Measurements from ENCODE around the gene DFFB. TPM values are rescaled to one million over a fixed set of nuclear protein-coding genes. Genes with fewer than 3 reads are reported as not detected.

Gene DFFB
- total and polyA plus RNA-seq, 9 donors: 6.8 to 12.8 (median 8.4) TPM

- WGBS, 3 donors: 0 to 1% (median 0%) methylated on average over 41 to 51 of the region's 51 CpGs
- TF ChIP-seq EP300 (IDR thresholded peaks at IDR 0.05) (no peak), CTCF (IDR thresholded peaks at IDR 0.05) (peak in 2 of 3 donors; percentile 20 to 42), POLR2A (IDR thresholded peaks at IDR 0.05) (peak; percentile 51)
- H3K9me3 ChIP-seq: no peaks in the 10 kb centered on the region
- peaks cover 4% of the 10 kb centered on the region for H3K4me1 ChIP-seq (ENCODE audit: insufficient read depth)
- no peaks in the 10 kb centered on the region for H3K36me3 ChIP-seq
- H3K27me3 ChIP-seq: no peaks in the 10 kb centered on the region
- DNase-seq: peak; percentile 98 to 99 (median 99)
- intact Hi-C loops (cut with DNase I): no loop called here
- H3K27ac ChIP-seq: peak overlapping the region; percentile 58 to 95
- peak overlapping the region; percentile 100 for H3K4me3 ChIP-seq
These were observed 43.8 kb downstream of the DFFB start for GRCh38 chr1:3900969-3901529.

GRCh38 chr1:3902111-3902511 lies 44.8 kb downstream of the DFFB start:
- 93 to 94% (median 94%) methylated on average over 15 of the region's 15 CpGs for WGBS, 3 donors
- intact Hi-C loops (cut with DNase I): no loop called here
- Histone ChIP-seq H3K36me3 (no peaks in the 10 kb centered on the region), H3K27me3 (no peaks in the 10 kb centered on the region), H3K27ac (no peak overlapping the region), H3K9me3 (no peaks in the 10 kb centered on the region), H3K4me3 (no peak overlapping the region), H3K4me1 (ENCODE audit: insufficient read depth) (peaks cover 4% of the 10 kb centered on the region)
- TF ChIP-seq CTCF (IDR thresholded peaks at IDR 0.05) (no peak), POLR2A (IDR thresholded peaks at IDR 0.05) (no peak), EP300 (IDR thresholded peaks at IDR 0.05) (no peak)
- DNase-seq: peak in 4 of 5 donors; percentile 27 to 60 (median 54)

GRCh38 chr1:3902571-3903091 lies 45.4 kb downstream of the DFFB start:
- intact Hi-C loops (cut with DNase I): no loop called here
- Histone ChIP-seq H3K27me3 (no peaks in the 10 kb centered on the region), H3K4me1 (ENCODE audit: insufficient read depth) (peaks cover 4% of the 10 kb centered on the region), H3K4me3 (no peak overlapping the region), H3K9me3 (no peaks in the 10 kb centered on the region), H3K36me3 (no peaks in the 10 kb centered on the region), H3K27ac (no peak overlapping the region)
- no peak for TF ChIP-seq CTCF (IDR thresholded peaks at IDR 0.05)
- no peak for TF ChIP-seq POLR2A (IDR thresholded peaks at IDR 0.05)
- TF ChIP-seq EP300 (IDR thresholded peaks at IDR 0.05): no peak
- WGBS, 3 donors: 69 to 78% (median 74%) methylated on average over 10 of the region's 10 CpGs
- DNase-seq: no peak

GRCh38 chr1:3903141-3904005 lies 46.1 kb downstream of the DFFB start:
- Histone ChIP-seq H3K27ac (no peak overlapping the region), H3K27me3 (no peaks in the 10 kb centered on the region), H3K36me3 (no peaks in the 10 kb centered on the region), H3K4me3 (no peak overlapping the region), H3K4me1 (ENCODE audit: insufficient read depth) (peaks cover 4% of the 10 kb centered on the region), H3K9me3 (no peaks in the 10 kb centered on the region)
- TF ChIP-seq POLR2A (IDR thresholded peaks at IDR 0.05): no peak
- TF ChIP-seq CTCF (IDR thresholded peaks at IDR 0.05): no peak
- TF ChIP-seq EP300 (IDR thresholded peaks at IDR 0.05): no peak
- 71 to 81% (median 78%) methylated on average over 16 of the region's 16 CpGs for WGBS, 3 donors
- DNase-seq: no peak
- intact Hi-C loops (cut with DNase I): no loop called here
